ENCODE measurements around the gene DUOXA1. TPM values are rescaled to one million over a fixed set of nuclear protein-coding genes. Genes with fewer than 3 reads are reported as not detected.

The DUOXA1 gene
- total RNA-seq, 1 donor: 0.36 TPM

- H3K4me1 ChIP-seq (ENCODE audit: insufficient read depth, low read length): peaks cover 5% of the 10 kb centered on the region
- no peaks in the 10 kb centered on the region for H3K9me3 ChIP-seq (ENCODE audit: low read depth, low read length)
- no peaks in the 10 kb centered on the region for H3K36me3 ChIP-seq (ENCODE audit: insufficient read depth, low read length)
- TF ChIP-seq, protein P1, sequence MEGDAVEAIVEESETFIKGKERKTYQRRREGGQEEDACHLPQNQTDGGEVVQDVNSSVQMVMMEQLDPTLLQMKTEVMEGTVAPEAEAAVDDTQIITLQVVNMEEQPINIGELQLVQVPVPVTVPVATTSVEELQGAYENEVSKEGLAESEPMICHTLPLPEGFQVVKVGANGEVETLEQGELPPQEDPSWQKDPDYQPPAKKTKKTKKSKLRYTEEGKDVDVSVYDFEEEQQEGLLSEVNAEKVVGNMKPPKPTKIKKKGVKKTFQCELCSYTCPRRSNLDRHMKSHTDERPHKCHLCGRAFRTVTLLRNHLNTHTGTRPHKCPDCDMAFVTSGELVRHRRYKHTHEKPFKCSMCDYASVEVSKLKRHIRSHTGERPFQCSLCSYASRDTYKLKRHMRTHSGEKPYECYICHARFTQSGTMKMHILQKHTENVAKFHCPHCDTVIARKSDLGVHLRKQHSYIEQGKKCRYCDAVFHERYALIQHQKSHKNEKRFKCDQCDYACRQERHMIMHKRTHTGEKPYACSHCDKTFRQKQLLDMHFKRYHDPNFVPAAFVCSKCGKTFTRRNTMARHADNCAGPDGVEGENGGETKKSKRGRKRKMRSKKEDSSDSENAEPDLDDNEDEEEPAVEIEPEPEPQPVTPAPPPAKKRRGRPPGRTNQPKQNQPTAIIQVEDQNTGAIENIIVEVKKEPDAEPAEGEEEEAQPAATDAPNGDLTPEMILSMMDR (IDR thresholded peaks at IDR 0.05; ENCODE audit: extremely low read depth, low read depth, low read length): no peak
- no peak overlapping the region for H2AFZ ChIP-seq (ENCODE audit: low read length)
- no peak overlapping the region for H3K4me3 ChIP-seq (ENCODE audit: insufficient read depth, low read length)
- no peak overlapping the region for H3K4me2 ChIP-seq (ENCODE audit: insufficient read depth, low read length)
- H4K20me1 ChIP-seq (ENCODE audit: insufficient read depth, low read length): no peaks in the 10 kb centered on the region
- no peaks in the 10 kb centered on the region for H3K79me2 ChIP-seq (ENCODE audit: insufficient read depth, low read length)
- H3K27ac ChIP-seq (ENCODE audit: low read depth, low read length): no peak overlapping the region
- H3K27me3 ChIP-seq (ENCODE audit: insufficient read depth, low read length): peaks cover 61% of the 10 kb centered on the region
- peak; percentile 77 for DNase-seq (ENCODE audit: insufficient read length, low spot score, missing footprints)
Observed at GRCh38 chr15:45116482-45117307, 13.0 kb downstream of the DUOXA1 start.

GRCh38 chr15:45116006-45116481, 13.6 kb downstream of the DUOXA1 start:
- Histone ChIP-seq H3K36me3 (ENCODE audit: insufficient read depth, low read length) (no peaks in the 10 kb centered on the region), H2AFZ (ENCODE audit: low read length) (no peak overlapping the region), H4K20me1 (ENCODE audit: insufficient read depth, low read length) (no peaks in the 10 kb centered on the region), H3K4me1 (ENCODE audit: insufficient read depth, low read length) (no peaks in the 10 kb centered on the region), H3K27me3 (ENCODE audit: insufficient read depth, low read length) (peaks cover 65% of the 10 kb centered on the region), H3K27ac (ENCODE audit: low read depth, low read length) (no peak overlapping the region), H3K4me2 (ENCODE audit: insufficient read depth, low read length) (no peak overlapping the region), H3K9me3 (ENCODE audit: low read depth, low read length) (no peaks in the 10 kb centered on the region), H3K79me2 (ENCODE audit: insufficient read depth, low read length) (no peaks in the 10 kb centered on the region), H3K4me3 (ENCODE audit: insufficient read depth, low read length) (no peak overlapping the region)
- peak; percentile 76 for DNase-seq (ENCODE audit: insufficient read length, low spot score, missing footprints)
- TF ChIP-seq, protein P1 (IDR thresholded peaks at IDR 0.05; ENCODE audit: extremely low read depth, low read depth, low read length): no peak

GRCh38 chr15:45115312-45115820, 14.3 kb downstream of the DUOXA1 start:
- Histone ChIP-seq H3K4me2 (ENCODE audit: insufficient read depth, low read length) (no peak overlapping the region), H4K20me1 (ENCODE audit: insufficient read depth, low read length) (no peaks in the 10 kb centered on the region), H2AFZ (ENCODE audit: low read length) (no peak overlapping the region), H3K36me3 (ENCODE audit: insufficient read depth, low read length) (no peaks in the 10 kb centered on the region), H3K27me3 (ENCODE audit: insufficient read depth, low read length) (peaks cover 70% of the 10 kb centered on the region), H3K4me1 (ENCODE audit: insufficient read depth, low read length) (no peaks in the 10 kb centered on the region), H3K9me3 (ENCODE audit: low read depth, low read length) (no peaks in the 10 kb centered on the region), H3K27ac (ENCODE audit: low read depth, low read length) (no peak overlapping the region), H3K4me3 (ENCODE audit: insufficient read depth, low read length) (no peak overlapping the region), H3K79me2 (ENCODE audit: insufficient read depth, low read length) (no peaks in the 10 kb centered on the region)
- TF ChIP-seq, protein P1 (IDR thresholded peaks at IDR 0.05; ENCODE audit: extremely low read depth, low read depth, low read length): no peak
- DNase-seq (ENCODE audit: insufficient read length, low spot score, missing footprints): peak; percentile 78

- Histone ChIP-seq H3K9me3 (ENCODE audit: low read depth, low read length) (no peaks in the 10 kb centered on the region), H4K20me1 (ENCODE audit: insufficient read depth, low read length) (no peaks in the 10 kb centered on the region), H3K4me3 (ENCODE audit: insufficient read depth, low read length) (no peak overlapping the region), H3K79me2 (ENCODE audit: insufficient read depth, low read length) (no peaks in the 10 kb centered on the region), H3K27ac (ENCODE audit: low read depth, low read length) (no peak overlapping the region), H3K4me2 (ENCODE audit: insufficient read depth, low read length) (no peak overlapping the region), H3K36me3 (ENCODE audit: insufficient read depth, low read length) (no peaks in the 10 kb centered on the region), H3K27me3 (ENCODE audit: insufficient read depth, low read length) (peaks cover 76% of the 10 kb centered on the region), H2AFZ (ENCODE audit: low read length) (no peak overlapping the region), H3K4me1 (ENCODE audit: insufficient read depth, low read length) (no peaks in the 10 kb centered on the region)
- DNase-seq (ENCODE audit: insufficient read length, low spot score, missing footprints): peak; percentile 73
- TF ChIP-seq, protein P1 (IDR thresholded peaks at IDR 0.05; ENCODE audit: extremely low read depth, low read depth, low read length): no peak
Observed at GRCh38 chr15:45114751-45115085, 15.0 kb downstream of the DUOXA1 start.
